ENCODE data around the gene CNDP1.

The CNDP1 gene

GRCh38 chr18:74507097-74507881 lies 27.0 kb upstream of the CNDP1 start:
- no peak for DNase-seq

GRCh38 chr18:74507927-74508326 lies 26.4 kb upstream of the CNDP1 start:
- DNase-seq = no peak

- DNase-seq = no peak
Measured at GRCh38 chr18:74508366-74508765, 25.9 kb upstream of the CNDP1 start.

GRCh38 chr18:74508821-74509225 lies 25.5 kb upstream of the CNDP1 start:
- DNase-seq = no peak

- no peak for DNase-seq
Measured at GRCh38 chr18:74509856-74510769, 24.2 kb upstream of the CNDP1 start.

- DNase-seq = no peak
Measured at GRCh38 chr18:74510770-74511095, 23.6 kb upstream of the CNDP1 start.

- no peak for DNase-seq
Measured at GRCh38 chr18:74511823-74512222, 22.5 kb upstream of the CNDP1 start.

GRCh38 chr18:74512321-74513053 lies 21.8 kb upstream of the CNDP1 start:
- DNase-seq = no peak

GRCh38 chr18:74513149-74513882 lies 21.0 kb upstream of the CNDP1 start:
- no peak for DNase-seq

GRCh38 chr18:74513883-74514205 lies 20.5 kb upstream of the CNDP1 start:
- DNase-seq = no peak

GRCh38 chr18:74514860-74515495 lies 19.3 kb upstream of the CNDP1 start:
- no peak for DNase-seq

- DNase-seq = no peak
Measured at GRCh38 chr18:74515620-74516231, 18.6 kb upstream of the CNDP1 start.

GRCh38 chr18:74516271-74517235 lies 17.7 kb upstream of the CNDP1 start:
- no peak for DNase-seq

GRCh38 chr18:74517236-74517630 lies 17.1 kb upstream of the CNDP1 start:
- no peak for DNase-seq

- no peak for DNase-seq
Measured at GRCh38 chr18:74518456-74519295, 15.6 kb upstream of the CNDP1 start.

GRCh38 chr18:74519320-74520095 lies 14.8 kb upstream of the CNDP1 start:
- DNase-seq = no peak

GRCh38 chr18:74520096-74520833 lies 14.0 kb upstream of the CNDP1 start:
- DNase-seq = no peak

- no peak for DNase-seq
Measured at GRCh38 chr18:74521068-74521725, 13.1 kb upstream of the CNDP1 start.

Measured in stimulated activated CD4-positive, alpha-beta T cell treated with anti-CD3 and anti-CD28 coated beads, Interleukin-1b, Interleukin-23, amount 100 ng/mL, for 48 hours (primary cell).